CD4-positive, alpha-beta memory T cell (primary cell): ENCODE data around the gene WASL. TPM values are rescaled to one million over a fixed set of nuclear protein-coding genes. Genes with fewer than 3 reads are reported as not detected.
"Not testable (repeated sequence)": the region's sequence is repeated elsewhere in the genome, so short reads cannot be mapped to it uniquely, and the experiment has no call there.

Source experiments
- CTCF ChIA-PET: fragments of 350-600 bp; sonication (Branson Sonifier 250); formaldehyde crosslinking; loops from one replicate; lab custom pipeline; 2021; ENCODE audit warnings: inconsistent platforms; ENCODE audit not compliant: partially characterized antibody; lab: Charles Lee
- POLR2A ChIA-PET: fragments of 350-600 bp; sonication (Branson Sonifier 250); formaldehyde crosslinking; loops from one replicate; lab custom pipeline; 2021; ENCODE audit not compliant: partially characterized antibody; lab: Charles Lee
- DNase-seq, 5 donors: peaks; one replicate each; pipeline versions ENCODE4 v3.0.0 to v3.0.0-alpha.2; 2020 to 2022; ENCODE audit warnings: mixed read lengths in 1 of 5
- H3K27ac ChIP-seq: one replicate; pipeline ENCODE4 v1.7.0; 2013; ENCODE audit warnings: low read depth, low read length
- H3K27me3 ChIP-seq: 2 replicates; pipeline ENCODE4 v1.7.0; 2013; ENCODE audit warnings: mild to moderate bottlenecking, low read length, moderate library complexity; ENCODE audit not compliant: insufficient read depth
- H3K36me3 ChIP-seq: 2 replicates; pipeline ENCODE4 v1.7.0; 2013; ENCODE audit warnings: mild to moderate bottlenecking, low read length, moderate library complexity; ENCODE audit not compliant: insufficient read depth
- H3K4me1 ChIP-seq: 2 replicates; pipeline ENCODE4 v1.7.0; 2013; ENCODE audit warnings: mild to moderate bottlenecking, low read length, moderate library complexity; ENCODE audit not compliant: insufficient read depth
- H3K4me3 ChIP-seq, 2 donors: one replicate each; pipeline ENCODE4 v1.7.0; 2013; ENCODE audit warnings: low read length in 2 of 2, mild to moderate bottlenecking in 1 of 2
- H3K9me3 ChIP-seq, 2 donors: one replicate each; pipeline ENCODE4 v1.7.0; 2013; ENCODE audit warnings: low read length in 2 of 2, control low read depth in 1 of 2; ENCODE audit not compliant: control insufficient read depth in 1 of 2
- H3K27ac Mint-ChIP-seq, 7 donors: one replicate each; pipeline ENCODE4 v1.8.0; 2020 to 2021; ENCODE audit warnings: mixed read lengths in 7 of 7, mild to moderate bottlenecking in 6 of 7, inconsistent platforms in 3 of 7, moderate library complexity in 3 of 7
- H3K27me3 Mint-ChIP-seq, 2 donors: one replicate each; pipeline ENCODE4 v1.8.0; 2020 to 2021; ENCODE audit warnings: mixed read lengths in 2 of 2
- H3K36me3 Mint-ChIP-seq, 2 donors: one replicate each; pipeline ENCODE4 v1.8.0; 2020 to 2021; ENCODE audit warnings: mixed read lengths in 2 of 2, inconsistent platforms in 1 of 2, mild to moderate bottlenecking in 1 of 2
- H3K4me1 Mint-ChIP-seq, 4 donors: one replicate each; pipeline ENCODE4 v1.8.0; 2020 to 2021; ENCODE audit warnings: mixed read lengths in 4 of 4, mild to moderate bottlenecking in 1 of 4
- H3K4me3 Mint-ChIP-seq, 8 donors: one replicate each; pipeline ENCODE4 v1.8.0; 2020 to 2021; ENCODE audit warnings: mixed read lengths in 8 of 8, mild to moderate bottlenecking in 7 of 8, moderate library complexity in 6 of 8, inconsistent platforms in 3 of 8
- H3K9me3 Mint-ChIP-seq, 8 donors: one replicate each; pipeline ENCODE4 v1.8.0; 2020 to 2021; ENCODE audit warnings: mixed read lengths in 8 of 8, mild to moderate bottlenecking in 5 of 8, inconsistent platforms in 3 of 8, moderate library complexity in 1 of 8
- intact Hi-C: fragments of 100-400 bp; cut with micrococcal nuclease; formaldehyde crosslinking; loops from one replicate; pipeline ENCODE4 v1.15.1; 2023
- polyA plus RNA-seq, 2 donors: library from polyadenylated mRNA; unstranded; fragments of 300-500 nt; fragmentation: Illumina TruSeq; gene quantifications; one replicate each; pipeline ENCODE4 v1.2.3, GENCODE V29; 2021
- total RNA-seq, 2 experiments: library from RNA; stranded (reverse); gene quantifications; one replicate each; pipeline ENCODE4 v1.2.3, GENCODE V29; 2021

WASL gene
- total and polyA plus RNA-seq, 4 experiments from 2014 or later, result 1.9 to 13.5 (median 7.8) TPM

- Histone ChIP-seq H3K4me1 (no peaks in the 10 kb centered on the region), H3K27ac (no peak overlapping the region), H3K36me3 (no peaks in the 10 kb centered on the region), H3K27me3 (peaks cover 4% of the 10 kb centered on the region), H3K9me3 (no peaks in the 10 kb centered on the region), H3K4me3 (no peak overlapping the region)
- Mint-ChIP-seq H3K4me1 (no peaks in the 10 kb centered on the region), H3K27me3 (peaks cover 9 to 15% of the 10 kb centered on the region in 2 donors), H3K9me3 (peaks cover 0 to 1% (median 0%) of the 10 kb centered on the region in 8 donors), H3K4me3 (no peak overlapping the region), H3K27ac (no peak overlapping the region), H3K36me3 (no peaks in the 10 kb centered on the region)
- POLR2A ChIA-PET, result no interaction called here
- CTCF ChIA-PET, result interaction anchor here (2.1 to 2.3 kb wide), 2 partner anchors 13 to 228 kb away, joined by 6 to 12 read pairs; no protein-coding TSS in a partner anchor
- intact Hi-C loops, result no loop called here
- DNase-seq, result no peak
These were observed 111.6 kb downstream of the WASL start for GRCh38 chr7:123637203-123637602.

- no peaks in the 10 kb centered on the region for H3K27me3 ChIP-seq
- H3K27me3 Mint-ChIP-seq, result peaks cover 7 to 15% of the 10 kb centered on the region in 2 donors
- no peak overlapping the region for H3K27ac Mint-ChIP-seq
- intact Hi-C loops, result loop anchor here (1.0 kb wide), 1 partner anchor 230 kb away; no protein-coding TSS in a partner anchor
- H3K4me1 Mint-ChIP-seq, result no peaks in the 10 kb centered on the region
- CTCF ChIA-PET, result interaction anchor here (0.7 to 2.3 kb wide), 7 partner anchors 8 to 229 kb away, joined by 3 to 12 read pairs (median 3); no protein-coding TSS in a partner anchor
- H3K36me3 Mint-ChIP-seq, result no peaks in the 10 kb centered on the region
- no peaks in the 10 kb centered on the region for H3K36me3 ChIP-seq
- no peaks in the 10 kb centered on the region for H3K4me1 ChIP-seq
- DNase-seq, result no peak
- POLR2A ChIA-PET, result no interaction called here
- H3K4me3 ChIP-seq, result no peak overlapping the region
- peaks cover 0 to 1% (median 0%) of the 10 kb centered on the region in 8 donors for H3K9me3 Mint-ChIP-seq
- no peak overlapping the region for H3K27ac ChIP-seq
- no peak overlapping the region for H3K4me3 Mint-ChIP-seq
- no peaks in the 10 kb centered on the region for H3K9me3 ChIP-seq
These were observed 113.0 kb downstream of the WASL start for GRCh38 chr7:123635551-123636359.

GRCh38 chr7:123634011-123634573 lies 114.7 kb downstream of the WASL start:
- H3K27me3 ChIP-seq, H3K27ac ChIP-seq, DNase-seq, intact Hi-C loops, H3K36me3 ChIP-seq, H3K4me1 Mint-ChIP-seq, H3K4me3 ChIP-seq, H3K9me3 Mint-ChIP-seq, H3K4me3 Mint-ChIP-seq, H3K4me1 ChIP-seq, H3K9me3 ChIP-seq, H3K27ac Mint-ChIP-seq, H3K36me3 Mint-ChIP-seq, POLR2A ChIA-PET: not testable (repeated sequence)
- peaks cover 8 to 15% of the 10 kb centered on the region in 2 donors for H3K27me3 Mint-ChIP-seq
- CTCF ChIA-PET, result interaction anchor here (1.4 kb wide), 1 partner anchor 231 kb away, joined by 3 read pairs; no protein-coding TSS in a partner anchor

- Histone ChIP-seq H3K4me3 (no peak overlapping the region), H3K4me1 (no peaks in the 10 kb centered on the region), H3K27ac (no peak overlapping the region), H3K36me3 (no peaks in the 10 kb centered on the region), H3K27me3 (no peaks in the 10 kb centered on the region), H3K9me3 (no peaks in the 10 kb centered on the region)
- ChIA-PET POLR2A (no interaction called here), CTCF (interaction anchor here (1.4 kb wide), 1 partner anchor 232 kb away, joined by 3 read pairs; no protein-coding TSS in a partner anchor)
- DNase-seq, result no peak
- intact Hi-C loops, result no loop called here
- no peak overlapping the region for H3K27ac Mint-ChIP-seq
- H3K9me3 Mint-ChIP-seq, result peaks cover 0 to under 1% (median 0%) of the 10 kb centered on the region in 8 donors
- no peak overlapping the region for H3K4me3 Mint-ChIP-seq
- H3K36me3 Mint-ChIP-seq, result no peaks in the 10 kb centered on the region
- H3K4me1 Mint-ChIP-seq, result no peaks in the 10 kb centered on the region
- peaks cover 8 to 14% of the 10 kb centered on the region in 2 donors for H3K27me3 Mint-ChIP-seq
These were observed 115.2 kb downstream of the WASL start for GRCh38 chr7:123633553-123633952.

GRCh38 chr7:123632808-123633207 lies 116.0 kb downstream of the WASL start:
- H3K4me1 Mint-ChIP-seq, result no peaks in the 10 kb centered on the region
- no peak for DNase-seq
- no peaks in the 10 kb centered on the region for H3K9me3 Mint-ChIP-seq
- intact Hi-C loops, result no loop called here
- CTCF ChIA-PET, result no interaction called here
- no peak overlapping the region for H3K27ac Mint-ChIP-seq
- Histone ChIP-seq H3K4me3 (no peak overlapping the region), H3K27me3 (no peaks in the 10 kb centered on the region), H3K4me1 (no peaks in the 10 kb centered on the region), H3K36me3 (no peaks in the 10 kb centered on the region), H3K27ac (no peak overlapping the region), H3K9me3 (no peaks in the 10 kb centered on the region)
- peaks cover 6 to 8% of the 10 kb centered on the region in 2 donors for H3K27me3 Mint-ChIP-seq
- POLR2A ChIA-PET, result no interaction called here
- no peaks in the 10 kb centered on the region for H3K36me3 Mint-ChIP-seq
- no peak overlapping the region for H3K4me3 Mint-ChIP-seq

Other genes starting within 250 kb of the WASL start
- gene IQUB, start 214.4 kb downstream of the WASL start, total RNA-seq, result under 1 TPM; 0.14 to 0.49 TPM
- gene IQUB, start 214.4 kb downstream of the WASL start, polyA plus RNA-seq, result not detected
- 10 to 100 TPM; 62.7 to 64.6 TPM for gene NDUFA5, start 191.2 kb downstream of the WASL start, total RNA-seq
- gene NDUFA5, start 191.2 kb downstream of the WASL start, polyA plus RNA-seq, result 100 to 1,000 TPM in 1 of 2 donors, 10 to 100 TPM in 1; 80.1 to 108 TPM
- not detected for gene ASB15, start 147.2 kb downstream of the WASL start, total RNA-seq
- under 1 TPM; 0.10 to 0.21 TPM for gene ASB15, start 147.2 kb downstream of the WASL start, polyA plus RNA-seq
- gene LMOD2, start 93.1 kb downstream of the WASL start, total RNA-seq, result not detected
- under 1 TPM in 1 of 2 donors, not detected in 1; 0.17 TPM for gene LMOD2, start 93.1 kb downstream of the WASL start, polyA plus RNA-seq
- not detected for gene HYAL4, start 96.2 kb upstream of the WASL start, total RNA-seq
- not detected for gene HYAL4, start 96.2 kb upstream of the WASL start, polyA plus RNA-seq
- gene SPAM1, start 176.2 kb upstream of the WASL start, total RNA-seq, result not detected
- not detected for gene SPAM1, start 176.2 kb upstream of the WASL start, polyA plus RNA-seq